Measurements from ENCODE around the gene SOX6. TPM values are rescaled to one million over a fixed set of nuclear protein-coding genes. Genes with fewer than 3 reads are reported as not detected.
"Not testable (repeated sequence)": the region's sequence is repeated elsewhere in the genome, so short reads cannot be mapped to it uniquely, and the experiment has no call there.

Gene SOX6
- total RNA-seq, 4 donors from 2014 or later: 1.6 to 22.7 (median 6.9) TPM

- no peaks in the 10 kb centered on the region for H3K4me1 ChIP-seq
- intact Hi-C loops (cut with DNase I; ENCODE audit: low total_unique reads): no loop called here
- H3K27ac ChIP-seq: no peak overlapping the region
These were observed 37.0 kb upstream of the SOX6 start for GRCh38 chr11:16393340-16393739.

GRCh38 chr11:16392616-16393015, 36.3 kb upstream of the SOX6 start:
- Histone ChIP-seq H3K36me3 (no peaks in the 10 kb centered on the region), H3K9me3 (no peaks in the 10 kb centered on the region), H3K27me3 (no peaks in the 10 kb centered on the region), H3K4me1 (no peaks in the 10 kb centered on the region), H3K4me3 (no peak overlapping the region), H3K27ac (no peak overlapping the region)
- no peak for DNase-seq
- intact Hi-C loops (cut with DNase I; ENCODE audit: low total_unique reads) (no loop called here), in situ Hi-C loops (cut with MboI; ENCODE audit: low pct_ligation_motif_present in 1 of 4, low pct_unique_long_range_greater_than_20kb in 1 of 4, low sequenced_read_pairs in 3 of 4) (no loop called here)
- TF ChIP-seq POLR2A (IDR thresholded peaks at IDR 0.05) (no peak), POLR2AphosphoS5 (IDR thresholded peaks at IDR 0.05) (no peak), CTCF (IDR thresholded peaks at IDR 0.05) (no peak), EP300 (IDR thresholded peaks at IDR 0.05; ENCODE audit: low read depth) (no peak)

More at GRCh38 chr11:16393340-16393739, 37.0 kb upstream of the SOX6 start:
- Histone ChIP-seq H3K36me3 (no peaks in the 10 kb centered on the region), H3K4me3 (no peak overlapping the region), H3K9me3 (no peaks in the 10 kb centered on the region), H3K27me3 (no peaks in the 10 kb centered on the region)
- DNase-seq: no peak
- no peak for TF ChIP-seq CTCF (IDR thresholded peaks at IDR 0.05)
- in situ Hi-C loops (cut with MboI; ENCODE audit: low pct_ligation_motif_present in 1 of 4, low pct_unique_long_range_greater_than_20kb in 1 of 4, low sequenced_read_pairs in 3 of 4): no loop called here

GRCh38 chr11:16390826-16391225, 34.5 kb upstream of the SOX6 start:
- H3K4me1 ChIP-seq; H3K9me3 ChIP-seq; H3K36me3 ChIP-seq; H3K27me3 ChIP-seq; H3K4me3 ChIP-seq; DNase-seq; intact Hi-C loops (cut with DNase I; ENCODE audit: low total_unique reads); in situ Hi-C loops (cut with MboI; ENCODE audit: low pct_ligation_motif_present in 1 of 4, low pct_unique_long_range_greater_than_20kb in 1 of 4, low sequenced_read_pairs in 3 of 4); H3K27ac ChIP-seq: not testable (repeated sequence)
- 64 to 80% methylated on average over 2 of the region's 2 CpGs for WGBS, 2 donors (ENCODE audit: low coverage in 1 of 2)

GRCh38 chr11:16385099-16385498, 28.8 kb upstream of the SOX6 start:
- H3K36me3 ChIP-seq: no peaks in the 10 kb centered on the region
- no peak overlapping the region for H3K27ac ChIP-seq
- intact Hi-C loops (cut with DNase I; ENCODE audit: low total_unique reads) (no loop called here), in situ Hi-C loops (cut with MboI; ENCODE audit: low pct_ligation_motif_present in 1 of 4, low pct_unique_long_range_greater_than_20kb in 1 of 4, low sequenced_read_pairs in 3 of 4) (no loop called here)
- H3K27me3 ChIP-seq: no peaks in the 10 kb centered on the region
- no peak for DNase-seq
- TF ChIP-seq CTCF (IDR thresholded peaks at IDR 0.05) (no peak), POLR2AphosphoS5 (IDR thresholded peaks at IDR 0.05) (no peak), EP300 (IDR thresholded peaks at IDR 0.05; ENCODE audit: low read depth) (no peak), POLR2A (IDR thresholded peaks at IDR 0.05) (no peak)
- no peaks in the 10 kb centered on the region for H3K9me3 ChIP-seq
- no peak overlapping the region for H3K4me3 ChIP-seq
- H3K4me1 ChIP-seq: no peaks in the 10 kb centered on the region

GRCh38 chr11:16382638-16383380, 26.5 kb upstream of the SOX6 start:
- Histone ChIP-seq H3K27me3 (no peaks in the 10 kb centered on the region), H3K36me3 (no peaks in the 10 kb centered on the region), H3K4me1 (no peaks in the 10 kb centered on the region), H3K4me3 (no peak overlapping the region), H3K9me3 (no peaks in the 10 kb centered on the region), H3K27ac (no peak overlapping the region)
- TF ChIP-seq EP300 (IDR thresholded peaks at IDR 0.05; ENCODE audit: low read depth) (no peak), POLR2AphosphoS5 (IDR thresholded peaks at IDR 0.05) (no peak), CTCF (IDR thresholded peaks at IDR 0.05) (no peak), POLR2A (IDR thresholded peaks at IDR 0.05) (no peak)
- 81 to 87% methylated on average over 2 of the region's 2 CpGs for WGBS, 2 donors (ENCODE audit: low coverage in 1 of 2)
- no peak for DNase-seq
- intact Hi-C loops (cut with DNase I; ENCODE audit: low total_unique reads): no loop called here
- in situ Hi-C loops (cut with MboI; ENCODE audit: low pct_ligation_motif_present in 1 of 4, low pct_unique_long_range_greater_than_20kb in 1 of 4, low sequenced_read_pairs in 3 of 4): no loop called here
